HG03103 (cell line): ENCODE results near the gene SPRR2E.
"Not testable (repeated sequence)": the region's sequence is repeated elsewhere in the genome, so short reads cannot be mapped to it uniquely, and the experiment has no call there.

Experiments used
- ATAC-seq: cut with Tn5 transposase; IDR thresholded peaks from one replicate; pipeline ENCODE4 v1.9.1; 2021; ENCODE audit warnings: low read depth; ENCODE audit not compliant: unreplicated experiment

The SPRR2E gene

GRCh38 chr1:153071511-153071910 is 22.8 kb downstream of the SPRR2E start, which contains the start of gene SPRR2B:
Gene SPRR2B (minus strand): TSS chr1:153071611. CDS start chr1:153070839, 772 bp downstream.
- ATAC-seq = no peak

- no peak for ATAC-seq
These were observed 24.1 kb downstream of the SPRR2E start for GRCh38 chr1:153070243-153070642.

GRCh38 chr1:153058826-153059784 is 35.2 kb downstream of the SPRR2E start:
- ATAC-seq = no peak

- no peak for ATAC-seq
These were observed 36.2 kb downstream of the SPRR2E start for GRCh38 chr1:153058154-153058553.

GRCh38 chr1:153057375-153057774 is 37.0 kb downstream of the SPRR2E start, which contains the start of gene SPRR2A:
Gene SPRR2A (minus strand): TSS chr1:153057512. CDS start chr1:153056735, 777 bp downstream.
- ATAC-seq = no peak

- ATAC-seq = not testable (repeated sequence)
These were observed 38.2 kb downstream of the SPRR2E start for GRCh38 chr1:153056111-153056510.

GRCh38 chr1:153049211-153049610 is 45.1 kb downstream of the SPRR2E start:
- no peak for ATAC-seq
